SU-DHL-6 (cell line): Measurements from ENCODE around the gene CYB5R3.

Experiments
- EZH2phosphoT487 ChIP-seq: fragments of 200-600 bp; sonication (generic), shearing (Covaris generic); conservative IDR thresholded peaks from 2 replicates; pipeline ENCODE4 v1.6.1; 2018; ENCODE audit warnings: mild to moderate bottlenecking, antibody characterized with exemption, low read length, moderate library complexity, mixed read lengths
- TF ChIP-seq, protein P1 (sequence below): fragments of 200-600 bp; sonication (generic); IDR thresholded peaks from one replicate; pipeline ENCODE4 v1.5.1; 2017; ENCODE audit warnings: antibody characterized with exemption, mild to moderate bottlenecking, low read length, moderate library complexity; ENCODE audit not compliant: insufficient read depth, poor library complexity, severe bottlenecking

DNA sequence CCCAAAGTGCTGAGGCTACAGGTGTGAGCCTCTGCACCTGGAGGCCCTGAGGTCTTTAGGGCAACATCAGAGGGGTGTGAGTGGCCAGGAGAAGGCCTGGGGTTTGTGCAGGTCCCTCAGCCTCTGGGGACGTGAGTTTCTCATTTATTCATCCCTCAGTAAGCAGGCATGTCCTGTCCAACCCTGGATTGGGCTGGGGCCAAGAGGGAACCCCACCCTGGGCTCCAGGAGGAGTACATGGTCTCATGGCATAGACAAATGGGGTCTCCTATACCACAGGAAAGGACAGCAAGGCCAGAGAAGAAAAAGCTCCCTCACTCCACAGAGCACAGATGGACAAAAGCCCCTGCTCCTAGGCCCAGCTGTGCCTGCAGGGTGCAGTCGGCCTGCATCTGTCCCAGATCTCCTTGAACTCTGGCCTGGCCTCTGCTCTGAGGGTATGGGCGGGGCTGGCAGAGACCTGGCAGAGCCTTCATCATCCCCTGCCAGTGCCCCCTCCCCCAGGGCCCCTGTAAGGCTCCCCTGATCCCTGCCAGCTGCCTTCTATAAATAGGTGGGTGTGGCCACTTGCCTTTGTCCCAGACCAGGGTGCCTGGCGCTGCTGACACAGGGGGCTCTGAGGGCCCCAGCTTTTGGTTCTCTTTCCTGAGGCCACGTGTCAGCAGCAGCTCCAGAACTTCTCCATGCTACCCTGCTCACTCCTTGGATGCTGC, 36.9 kb upstream of the CYB5R3 start:
- TF ChIP-seq, protein P1, sequence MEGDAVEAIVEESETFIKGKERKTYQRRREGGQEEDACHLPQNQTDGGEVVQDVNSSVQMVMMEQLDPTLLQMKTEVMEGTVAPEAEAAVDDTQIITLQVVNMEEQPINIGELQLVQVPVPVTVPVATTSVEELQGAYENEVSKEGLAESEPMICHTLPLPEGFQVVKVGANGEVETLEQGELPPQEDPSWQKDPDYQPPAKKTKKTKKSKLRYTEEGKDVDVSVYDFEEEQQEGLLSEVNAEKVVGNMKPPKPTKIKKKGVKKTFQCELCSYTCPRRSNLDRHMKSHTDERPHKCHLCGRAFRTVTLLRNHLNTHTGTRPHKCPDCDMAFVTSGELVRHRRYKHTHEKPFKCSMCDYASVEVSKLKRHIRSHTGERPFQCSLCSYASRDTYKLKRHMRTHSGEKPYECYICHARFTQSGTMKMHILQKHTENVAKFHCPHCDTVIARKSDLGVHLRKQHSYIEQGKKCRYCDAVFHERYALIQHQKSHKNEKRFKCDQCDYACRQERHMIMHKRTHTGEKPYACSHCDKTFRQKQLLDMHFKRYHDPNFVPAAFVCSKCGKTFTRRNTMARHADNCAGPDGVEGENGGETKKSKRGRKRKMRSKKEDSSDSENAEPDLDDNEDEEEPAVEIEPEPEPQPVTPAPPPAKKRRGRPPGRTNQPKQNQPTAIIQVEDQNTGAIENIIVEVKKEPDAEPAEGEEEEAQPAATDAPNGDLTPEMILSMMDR, result no peak
- no peak for TF ChIP-seq EZH2phosphoT487
